ENCODE measurements around the gene VPS72.
A peak's percentile ranks its signal among the peaks of the same experiment; 100 is the strongest.

The VPS72 gene

DNA sequence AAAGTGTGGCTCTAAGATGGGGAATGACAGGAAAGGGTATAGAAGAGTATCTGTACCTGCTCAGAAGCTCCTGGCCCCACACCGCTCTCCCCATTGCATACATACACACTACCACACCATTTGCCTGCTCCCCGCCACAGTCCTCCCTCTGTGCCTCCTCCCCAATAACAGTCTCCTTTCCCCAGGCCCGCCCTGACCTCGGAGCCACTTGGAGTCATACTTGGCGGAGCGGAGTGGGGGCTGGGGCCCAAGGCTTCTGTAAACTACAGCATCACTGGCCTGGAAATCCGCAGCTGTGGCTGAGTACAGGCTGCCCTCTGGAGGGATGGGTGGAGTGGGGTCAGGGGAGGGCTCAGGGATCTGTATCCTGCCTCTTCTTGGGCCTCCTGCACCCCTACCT is 52.2 kb downstream of the VPS72 start:
- TF ChIP-seq, protein P1, sequence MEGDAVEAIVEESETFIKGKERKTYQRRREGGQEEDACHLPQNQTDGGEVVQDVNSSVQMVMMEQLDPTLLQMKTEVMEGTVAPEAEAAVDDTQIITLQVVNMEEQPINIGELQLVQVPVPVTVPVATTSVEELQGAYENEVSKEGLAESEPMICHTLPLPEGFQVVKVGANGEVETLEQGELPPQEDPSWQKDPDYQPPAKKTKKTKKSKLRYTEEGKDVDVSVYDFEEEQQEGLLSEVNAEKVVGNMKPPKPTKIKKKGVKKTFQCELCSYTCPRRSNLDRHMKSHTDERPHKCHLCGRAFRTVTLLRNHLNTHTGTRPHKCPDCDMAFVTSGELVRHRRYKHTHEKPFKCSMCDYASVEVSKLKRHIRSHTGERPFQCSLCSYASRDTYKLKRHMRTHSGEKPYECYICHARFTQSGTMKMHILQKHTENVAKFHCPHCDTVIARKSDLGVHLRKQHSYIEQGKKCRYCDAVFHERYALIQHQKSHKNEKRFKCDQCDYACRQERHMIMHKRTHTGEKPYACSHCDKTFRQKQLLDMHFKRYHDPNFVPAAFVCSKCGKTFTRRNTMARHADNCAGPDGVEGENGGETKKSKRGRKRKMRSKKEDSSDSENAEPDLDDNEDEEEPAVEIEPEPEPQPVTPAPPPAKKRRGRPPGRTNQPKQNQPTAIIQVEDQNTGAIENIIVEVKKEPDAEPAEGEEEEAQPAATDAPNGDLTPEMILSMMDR (IDR thresholded peaks at IDR 0.05; ENCODE audit: low read depth, low read length) = no peak
- Histone ChIP-seq H3K27me3 (ENCODE audit: insufficient read depth, low read depth, severe bottlenecking) (no peaks in the 10 kb centered on the region), H3K9me3 (ENCODE audit: severe bottlenecking) (no peaks in the 10 kb centered on the region), H3K36me3 (peaks cover 94% of the 10 kb centered on the region), H3K27ac (no peak overlapping the region), H3K4me3 (ENCODE audit: low read depth, low read length) (no peak overlapping the region)
- DNase-seq = no peak

DNA sequence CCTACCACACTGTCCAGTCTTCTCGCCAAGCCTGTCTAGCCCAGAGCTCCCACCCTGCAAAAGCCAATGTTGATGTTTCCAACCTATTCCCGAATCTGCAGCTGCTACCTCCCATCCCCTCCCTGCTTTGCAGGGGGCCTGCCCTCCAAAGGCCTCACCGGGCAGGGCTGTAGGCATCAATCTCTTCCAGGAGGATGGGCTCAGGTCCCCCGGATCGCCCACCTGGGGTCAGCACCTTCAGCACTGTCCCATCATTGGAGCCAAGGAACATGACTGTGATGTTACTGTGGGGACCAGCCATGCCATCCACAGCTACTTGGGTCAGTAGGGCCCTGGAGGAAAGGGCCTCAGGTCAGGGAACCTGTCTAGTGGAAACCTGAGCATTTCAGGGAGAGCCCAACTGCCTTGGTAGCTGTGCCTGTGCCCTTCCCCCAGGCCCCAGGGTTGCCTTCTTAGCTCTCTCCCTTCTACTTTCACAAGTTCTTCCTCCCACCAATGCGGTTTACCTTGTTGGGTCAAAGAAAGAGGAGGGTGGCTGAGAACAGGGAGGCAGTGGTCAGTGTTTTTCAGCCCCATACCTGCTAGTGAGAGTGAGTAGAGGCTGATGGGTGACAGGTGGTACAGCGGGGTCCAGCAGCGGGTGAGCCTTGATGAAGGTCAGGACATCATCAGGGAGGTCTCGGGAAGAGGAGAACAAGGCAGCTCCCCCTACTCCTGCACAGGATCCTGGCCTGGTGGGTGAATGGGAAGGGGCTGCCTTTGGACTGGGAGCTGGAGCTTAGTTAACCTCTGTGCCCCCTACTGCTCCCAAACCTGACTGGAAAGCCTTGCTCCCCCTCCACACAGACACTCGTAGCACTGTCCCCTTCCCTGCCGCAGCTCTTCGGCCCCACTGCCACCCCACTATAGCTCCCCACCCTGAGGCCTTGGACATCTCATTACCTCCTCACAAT is 54.3 kb downstream of the VPS72 start:
- H3K4me3 ChIP-seq (ENCODE audit: low read depth, low read length) = no peak overlapping the region
- TF ChIP-seq, protein P1 (IDR thresholded peaks at IDR 0.05; ENCODE audit: low read depth, low read length) = peak; percentile 85
- no peaks in the 10 kb centered on the region for H3K9me3 ChIP-seq (ENCODE audit: severe bottlenecking)
- no peak overlapping the region for H3K27ac ChIP-seq
- H3K27me3 ChIP-seq (ENCODE audit: insufficient read depth, low read depth, severe bottlenecking) = no peaks in the 10 kb centered on the region
- peak; percentile 79 for DNase-seq
- peaks cover 96% of the 10 kb centered on the region for H3K36me3 ChIP-seq

DNA sequence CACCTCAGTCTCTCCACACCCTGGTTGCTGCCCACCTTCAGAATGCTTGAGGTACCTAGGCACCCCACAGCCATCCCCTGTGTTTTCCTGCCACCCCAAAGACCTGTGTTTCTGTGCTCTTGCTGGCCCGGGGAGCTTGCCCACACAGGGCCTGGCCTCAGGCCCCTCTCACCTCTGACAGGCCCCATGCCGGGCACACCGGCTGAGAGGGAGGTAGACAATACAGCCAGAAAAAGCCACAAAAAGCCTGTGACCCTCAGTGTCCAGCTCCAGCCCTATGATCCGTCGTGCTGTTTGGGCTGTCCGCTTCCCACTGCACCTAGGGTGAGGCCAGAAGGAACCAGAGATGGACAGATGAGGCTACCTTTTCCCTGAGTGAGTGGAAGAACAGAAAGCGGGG is 55.0 kb downstream of the VPS72 start:
- H3K27me3 ChIP-seq (ENCODE audit: insufficient read depth, low read depth, severe bottlenecking) = no peaks in the 10 kb centered on the region
- DNase-seq = no peak
- no peak overlapping the region for H3K27ac ChIP-seq
- H3K9me3 ChIP-seq (ENCODE audit: severe bottlenecking) = no peaks in the 10 kb centered on the region
- H3K36me3 ChIP-seq = peaks cover 90% of the 10 kb centered on the region
- H3K4me3 ChIP-seq (ENCODE audit: low read depth, low read length) = no peak overlapping the region
- TF ChIP-seq, protein P1 (IDR thresholded peaks at IDR 0.05; ENCODE audit: low read depth, low read length) = no peak

DNA sequence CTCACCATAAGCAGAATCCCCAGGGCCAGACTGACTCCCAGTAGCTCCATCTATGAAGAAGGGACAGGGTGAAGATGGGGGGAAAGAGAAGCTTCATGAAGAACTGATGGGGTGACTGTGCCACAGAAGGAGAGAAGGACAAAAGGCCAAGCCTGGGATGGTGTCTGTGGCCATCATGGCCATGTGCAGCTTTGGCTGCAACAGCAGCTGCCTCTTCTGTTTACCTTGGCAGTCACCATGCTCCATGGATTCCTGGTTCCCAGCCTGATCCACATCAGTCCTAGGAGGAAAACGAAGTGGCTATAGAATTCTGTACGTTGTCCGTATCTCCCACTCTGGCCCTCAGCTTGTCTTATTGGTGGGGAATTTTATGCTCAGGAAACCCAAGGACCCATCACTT is 55.6 kb downstream of the VPS72 start:
- H3K36me3 ChIP-seq = peaks cover 84% of the 10 kb centered on the region
- no peak overlapping the region for H3K27ac ChIP-seq
- TF ChIP-seq, protein P1 (IDR thresholded peaks at IDR 0.05; ENCODE audit: low read depth, low read length) = no peak
- no peak overlapping the region for H3K4me3 ChIP-seq (ENCODE audit: low read depth, low read length)
- no peaks in the 10 kb centered on the region for H3K27me3 ChIP-seq (ENCODE audit: insufficient read depth, low read depth, severe bottlenecking)
- H3K9me3 ChIP-seq (ENCODE audit: severe bottlenecking) = no peaks in the 10 kb centered on the region
- DNase-seq = no peak

DNA sequence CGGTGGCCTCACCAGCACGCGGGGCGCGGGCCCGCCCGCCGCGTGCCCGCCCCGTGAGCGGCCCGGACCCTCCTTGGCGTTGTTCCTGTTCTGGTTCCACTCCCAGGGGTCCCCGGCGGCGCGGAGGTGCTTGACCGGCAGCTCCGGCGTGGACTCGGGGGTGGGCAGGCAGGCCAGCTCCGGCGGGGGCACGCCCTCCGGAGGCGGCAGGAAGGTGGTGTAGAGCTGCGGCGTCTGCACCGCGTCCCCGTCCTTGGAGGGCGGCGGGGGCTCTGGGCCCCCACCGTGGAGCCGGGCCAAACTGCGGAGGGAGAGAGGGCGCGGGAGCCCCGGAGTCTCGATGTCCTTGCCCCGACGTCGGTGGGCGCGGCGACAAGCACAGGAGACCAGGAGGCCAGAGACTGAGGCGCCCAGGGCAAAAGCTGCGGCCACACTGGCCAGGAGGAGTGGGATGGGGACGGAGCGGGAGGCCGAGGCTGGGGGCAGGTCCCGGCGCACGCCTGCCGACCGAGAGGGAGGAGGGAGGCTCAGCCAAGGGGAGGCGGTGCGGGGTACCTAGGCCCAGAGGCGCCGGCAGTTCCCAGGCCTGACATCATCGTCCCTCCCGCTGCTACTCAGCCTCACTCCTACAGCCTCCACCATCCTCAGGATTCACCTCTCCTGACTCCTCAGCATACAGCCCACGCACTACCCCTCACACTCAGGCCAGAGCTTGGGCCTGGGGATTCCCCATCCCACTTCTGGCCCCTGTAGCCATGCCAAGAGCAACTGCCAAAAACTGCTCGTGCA is 56.8 kb downstream of the VPS72 start:
- H3K36me3 ChIP-seq = peaks cover 72% of the 10 kb centered on the region
- no peaks in the 10 kb centered on the region for H3K27me3 ChIP-seq (ENCODE audit: insufficient read depth, low read depth, severe bottlenecking)
- DNase-seq = no peak
- no peak overlapping the region for H3K4me3 ChIP-seq (ENCODE audit: low read depth, low read length)
- TF ChIP-seq, protein P1 (IDR thresholded peaks at IDR 0.05; ENCODE audit: low read depth, low read length) = no peak
- H3K27ac ChIP-seq = no peak overlapping the region
- no peaks in the 10 kb centered on the region for H3K9me3 ChIP-seq (ENCODE audit: severe bottlenecking)
